HCT116 (cell line): Measurements from ENCODE around the gene CHRNE. TPM values are rescaled to one million over a fixed set of nuclear protein-coding genes. Genes with fewer than 3 reads are reported as not detected.

Source experiments
- ATAC-seq: fragments of 200-7000 bp; cut with Tn5 transposase; 2 replicates; pipeline ENCODE4 v1.9.1; 2020; ENCODE audit warnings: mild to moderate bottlenecking, moderate library complexity
- BruUV-seq: library from RNA; stranded (reverse); fragments of 400-500 nt; replicated peaks from 2 replicates; lab custom pipeline; 2021; lab: Mats Ljungman, UMichigan
- CTCF ChIA-PET: fragments of 300-600 bp; sonication (Branson Sonifier 250); formaldehyde crosslinking; loops from one replicate; lab custom pipeline; 2021; ENCODE audit warnings: antibody characterized with exemption; lab: Charles Lee
- POLR2A ChIA-PET: fragments of 300-600, 350-600 bp; sonication (Branson Sonifier 250); formaldehyde crosslinking; loops from one replicate; lab custom pipeline; 2021; ENCODE audit warnings: antibody characterized with exemption; lab: Charles Lee
- RAD21 ChIA-PET, 2 experiments: fragments of 300-600 bp; sonication (Branson Sonifier 250); formaldehyde crosslinking; loops; one replicate each; lab custom pipeline; 2023; ENCODE audit warnings: low total read pairs in 2 of 2; ENCODE audit not compliant: uncharacterized antibody in 2 of 2, unreplicated experiment in 2 of 2, low non-redundant PET in 1 of 2; lab: Charles Lee
- DNase-seq: peaks from one replicate; pipeline ENCODE4 v3.0.0-alpha.2; 2010; ENCODE audit warnings: low read depth, low spot score
- H2AFZ ChIP-seq: fragments of 200-600 bp; shearing (Covaris generic), sonication (generic); 2 replicates; pipeline ENCODE4 v1.6.1; 2017; ENCODE audit warnings: low read depth, mixed run types, mixed read lengths, antibody characterized with exemption, low read length; ENCODE audit not compliant: poor library complexity, severe bottlenecking
- H3K27ac ChIP-seq: 2 replicates; pipeline ENCODE4 v1.5.1; 2012; ENCODE audit warnings: low read depth, low read length
- H3K27me3 ChIP-seq: fragments of 200-600 bp; sonication (generic); 2 replicates; pipeline ENCODE4 v1.6.1; 2016; ENCODE audit warnings: mixed run types, low read length, mixed read lengths; ENCODE audit not compliant: insufficient read depth
- H3K36me3 ChIP-seq, 2 experiments: fragments of 200-500 bp in 1 of 2; fragments of 200-600 bp in 1 of 2; sonication (Bioruptor generic) in 1 of 2; sonication (generic) in 1 of 2; 2 replicates each; pipeline versions ENCODE4 v1.5.1 to v1.6.1; 2014 to 2016; ENCODE audit warnings: low read length in 2 of 2, inconsistent platforms in 1 of 2, mixed read lengths in 1 of 2, mixed run types in 1 of 2; ENCODE audit not compliant: insufficient read depth in 2 of 2, control insufficient read depth in 1 of 2
- H3K4me1 ChIP-seq, 2 experiments: fragments of 200-600 bp in 1 of 2; sonication (generic) in 1 of 2; 2 replicates each; pipeline versions ENCODE4 v1.5.1 to v1.6.1; 2012 to 2017; ENCODE audit warnings: low read length in 2 of 2, inconsistent platforms in 1 of 2, mild to moderate bottlenecking in 1 of 2, mixed read lengths in 1 of 2, mixed run types in 1 of 2, moderate library complexity in 1 of 2; ENCODE audit not compliant: insufficient read depth in 2 of 2, control insufficient read depth in 1 of 2
- H3K4me2 ChIP-seq: fragments of 200-600 bp; sonication (generic); 2 replicates; pipeline ENCODE4 v1.6.1; 2017; ENCODE audit warnings: mixed run types, low read length, mixed read lengths
- H3K4me3 ChIP-seq, 2 experiments: fragments of 200-600 bp in 1 of 2; sonication (generic) in 1 of 2; replicated peaks in 1 of 2; 2 replicates each; pipeline ENCODE4 v1.5.1; 2011 to 2016; ENCODE audit warnings: low read length in 2 of 2, control low read depth in 1 of 2, low read depth in 1 of 2, mild to moderate bottlenecking in 1 of 2, mixed read lengths in 1 of 2, mixed run types in 1 of 2
- H3K79me2 ChIP-seq: fragments of 200-600 bp; sonication (generic); 2 replicates; pipeline ENCODE4 v1.6.1; 2017; ENCODE audit warnings: mild to moderate bottlenecking, mixed run types, low read length, moderate library complexity, mixed read lengths; ENCODE audit not compliant: insufficient read depth
- H3K9ac ChIP-seq: fragments of 200-600 bp; sonication (generic); 2 replicates; pipeline ENCODE4 v1.6.1; 2016; ENCODE audit warnings: low read length, mixed read lengths
- H3K9me2 ChIP-seq: fragments of 200-600 bp; sonication (generic), shearing (Covaris generic); 2 replicates; pipeline ENCODE4 v1.6.1; 2017; ENCODE audit warnings: mixed run types, mild to moderate bottlenecking, moderate library complexity; ENCODE audit not compliant: insufficient read depth
- H3K9me3 ChIP-seq, 2 experiments: fragments of 200-500 bp in 1 of 2; fragments of 200-600 bp in 1 of 2; sonication (Bioruptor generic) in 1 of 2; sonication (generic) in 1 of 2; 2 replicates each; pipeline ENCODE4 v1.6.1; 2014 to 2017; ENCODE audit warnings: low read length in 2 of 2, mixed read lengths in 2 of 2, inconsistent platforms in 1 of 2, low read depth in 1 of 2, mild to moderate bottlenecking in 1 of 2, mixed run types in 1 of 2, moderate library complexity in 1 of 2; ENCODE audit not compliant: control insufficient read depth in 1 of 2, insufficient read depth in 1 of 2
- H4K20me1 ChIP-seq: fragments of 200-600 bp; sonication (generic), shearing (Covaris generic); 2 replicates; pipeline ENCODE4 v1.6.1; 2017; ENCODE audit warnings: mixed run types, mild to moderate bottlenecking, moderate library complexity; ENCODE audit not compliant: insufficient read depth
- CBX3 ChIP-seq: IDR thresholded peaks from 2 replicates; pipeline ENCODE4 v1.6.1; 2012; ENCODE audit warnings: low read depth
- EGR1 ChIP-seq: IDR thresholded peaks from 2 replicates; pipeline ENCODE4 v1.6.1; 2012; ENCODE audit warnings: low read depth
- ELF1 ChIP-seq: IDR thresholded peaks from 2 replicates; pipeline ENCODE4 v1.6.1; 2012; ENCODE audit warnings: low read depth, borderline replicate concordance
- EZH2 ChIP-seq: fragments of 200-600 bp; sonication (generic); IDR thresholded peaks from 2 replicates; pipeline ENCODE4 v1.6.1; 2017; ENCODE audit warnings: antibody characterized with exemption, mixed run types
- EZH2phosphoT487 ChIP-seq: fragments of 200-600 bp; IDR thresholded peaks from 2 replicates; pipeline ENCODE4 v1.6.1; 2018; ENCODE audit warnings: antibody characterized with exemption, borderline replicate concordance
- JUND ChIP-seq: IDR thresholded peaks from 2 replicates; pipeline ENCODE4 v1.6.1; 2012
- RAD21 ChIP-seq: IDR thresholded peaks from 2 replicates; pipeline ENCODE4 v1.6.1; 2012; ENCODE audit warnings: low read depth, mild to moderate bottlenecking
- SIN3A ChIP-seq: IDR thresholded peaks from 2 replicates; pipeline ENCODE4 v1.6.1; 2012; ENCODE audit warnings: low read depth
- SP1 ChIP-seq: IDR thresholded peaks from 2 replicates; pipeline ENCODE4 v1.6.1; 2012; ENCODE audit warnings: low read depth
- SRF ChIP-seq: IDR thresholded peaks from 2 replicates; pipeline ENCODE4 v1.6.1; 2012; ENCODE audit warnings: low read depth
- TCF7L2 ChIP-seq: IDR thresholded peaks from 2 replicates; pipeline ENCODE4 v1.7.0; 2011; ENCODE audit warnings: borderline replicate concordance, inconsistent platforms; ENCODE audit not compliant: insufficient read depth, insufficient read length; ENCODE audit errors: extremely low read depth
- ZBTB33 ChIP-seq: IDR thresholded peaks from 2 replicates; pipeline ENCODE4 v1.6.1; 2011; ENCODE audit warnings: mild to moderate bottlenecking, low read length, moderate library complexity; ENCODE audit not compliant: insufficient replicate concordance; ENCODE audit errors: extremely low read depth
- ZFX ChIP-seq: fragments of 450-650 bp; IDR thresholded peaks from 2 replicates; pipeline ENCODE4 v1.6.1; 2017
- ZNF274 ChIP-seq: fragments of 200-500 bp; sonication (Bioruptor generic); IDR thresholded peaks from 2 replicates; pipeline ENCODE4 v1.6.1; 2014; ENCODE audit warnings: mild to moderate bottlenecking, low read depth, low read length, inconsistent platforms
- intact Hi-C: fragments of 100-400 bp; cut with micrococcal nuclease; formaldehyde crosslinking; loops from 2 replicates; pipeline ENCODE4 v1.10.0; 2022
- total RNA-seq: library from RNA; stranded (reverse); gene quantifications from one replicate; pipeline ENCODE4 v1.2.1, GENCODE V29; 2021; ENCODE audit not compliant: unreplicated experiment
- TF ChIP-seq, protein P1 (sequence below): IDR thresholded peaks from 2 replicates; pipeline ENCODE4 v1.6.1; 2012
- TF ChIP-seq, protein P2 (sequence below), 3 experiments: fragments of 200-600 bp in 1 of 3; sonication (generic) in 1 of 3; IDR thresholded peaks in 2 of 3; conservative IDR thresholded peaks in 1 of 3; 2 replicates each; pipeline ENCODE4 v1.5.1; 2012 to 2017; ENCODE audit warnings: low read depth in 2 of 3, low read length in 2 of 3, antibody characterized with exemption in 1 of 3, borderline replicate concordance in 1 of 3, control low read depth in 1 of 3, mild to moderate bottlenecking in 1 of 3, mixed read lengths in 1 of 3, mixed run types in 1 of 3, moderate library complexity in 1 of 3; ENCODE audit not compliant: insufficient read depth in 1 of 3
- TF ChIP-seq, protein P3 (sequence below): IDR thresholded peaks from 2 replicates; pipeline ENCODE4 v1.6.1; 2012; ENCODE audit warnings: low read depth

CHRNE gene
- total RNA-seq, 1 experiment from 2014 or later: 0.30 TPM

DNA sequence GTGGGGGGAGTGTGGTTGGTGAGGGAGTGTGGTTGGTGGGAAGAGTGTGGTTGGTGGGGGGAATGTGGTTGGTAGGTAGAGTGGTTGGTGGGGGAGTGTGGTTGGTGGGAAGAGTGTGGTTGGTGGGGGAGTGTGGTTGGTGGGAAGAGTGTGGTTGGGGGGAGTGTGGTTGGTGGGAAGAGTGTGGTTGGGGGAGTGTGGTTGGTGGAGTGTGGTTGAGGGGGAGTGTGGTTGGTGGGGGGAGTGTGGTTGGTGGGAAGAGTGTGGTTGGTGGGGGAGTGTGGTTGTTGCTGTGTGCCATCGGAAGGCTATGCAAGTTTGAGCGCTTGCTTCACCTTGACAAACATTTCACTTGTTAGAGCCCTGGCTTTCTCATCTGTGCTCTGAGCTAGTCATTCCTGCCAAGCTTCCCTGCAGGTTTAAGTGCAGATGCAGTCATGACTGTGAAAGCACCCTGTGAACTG lies 49.7 kb downstream of the CHRNE start:
- TF ChIP-seq TCF7L2: no peak
- TF ChIP-seq, protein P1, sequence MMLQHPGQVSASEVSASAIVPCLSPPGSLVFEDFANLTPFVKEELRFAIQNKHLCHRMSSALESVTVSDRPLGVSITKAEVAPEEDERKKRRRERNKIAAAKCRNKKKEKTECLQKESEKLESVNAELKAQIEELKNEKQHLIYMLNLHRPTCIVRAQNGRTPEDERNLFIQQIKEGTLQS: no peak
- TF ChIP-seq EZH2: no peak
- no peak for TF ChIP-seq RAD21
- no peak for TF ChIP-seq EZH2phosphoT487
- TF ChIP-seq ELF1: no peak
- no peak for TF ChIP-seq ZBTB33
- TF ChIP-seq EGR1: no peak
- TF ChIP-seq SIN3A: no peak
- no peak for TF ChIP-seq SP1
- TF ChIP-seq ZNF274: no peak
- TF ChIP-seq, protein P2, sequence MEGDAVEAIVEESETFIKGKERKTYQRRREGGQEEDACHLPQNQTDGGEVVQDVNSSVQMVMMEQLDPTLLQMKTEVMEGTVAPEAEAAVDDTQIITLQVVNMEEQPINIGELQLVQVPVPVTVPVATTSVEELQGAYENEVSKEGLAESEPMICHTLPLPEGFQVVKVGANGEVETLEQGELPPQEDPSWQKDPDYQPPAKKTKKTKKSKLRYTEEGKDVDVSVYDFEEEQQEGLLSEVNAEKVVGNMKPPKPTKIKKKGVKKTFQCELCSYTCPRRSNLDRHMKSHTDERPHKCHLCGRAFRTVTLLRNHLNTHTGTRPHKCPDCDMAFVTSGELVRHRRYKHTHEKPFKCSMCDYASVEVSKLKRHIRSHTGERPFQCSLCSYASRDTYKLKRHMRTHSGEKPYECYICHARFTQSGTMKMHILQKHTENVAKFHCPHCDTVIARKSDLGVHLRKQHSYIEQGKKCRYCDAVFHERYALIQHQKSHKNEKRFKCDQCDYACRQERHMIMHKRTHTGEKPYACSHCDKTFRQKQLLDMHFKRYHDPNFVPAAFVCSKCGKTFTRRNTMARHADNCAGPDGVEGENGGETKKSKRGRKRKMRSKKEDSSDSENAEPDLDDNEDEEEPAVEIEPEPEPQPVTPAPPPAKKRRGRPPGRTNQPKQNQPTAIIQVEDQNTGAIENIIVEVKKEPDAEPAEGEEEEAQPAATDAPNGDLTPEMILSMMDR (IDR thresholded peaks at IDR 0.05 in 2 of 3, conservative IDR thresholded peaks at IDR 0.05 in 1 of 3; ENCODE audit: borderline replicate concordance in 1 of 3, insufficient read depth in 1 of 3, low read depth in 2 of 3, low read length in 2 of 3): no peak
- no peak for TF ChIP-seq CBX3
- no peak for TF ChIP-seq ZFX
- TF ChIP-seq, protein P3, sequence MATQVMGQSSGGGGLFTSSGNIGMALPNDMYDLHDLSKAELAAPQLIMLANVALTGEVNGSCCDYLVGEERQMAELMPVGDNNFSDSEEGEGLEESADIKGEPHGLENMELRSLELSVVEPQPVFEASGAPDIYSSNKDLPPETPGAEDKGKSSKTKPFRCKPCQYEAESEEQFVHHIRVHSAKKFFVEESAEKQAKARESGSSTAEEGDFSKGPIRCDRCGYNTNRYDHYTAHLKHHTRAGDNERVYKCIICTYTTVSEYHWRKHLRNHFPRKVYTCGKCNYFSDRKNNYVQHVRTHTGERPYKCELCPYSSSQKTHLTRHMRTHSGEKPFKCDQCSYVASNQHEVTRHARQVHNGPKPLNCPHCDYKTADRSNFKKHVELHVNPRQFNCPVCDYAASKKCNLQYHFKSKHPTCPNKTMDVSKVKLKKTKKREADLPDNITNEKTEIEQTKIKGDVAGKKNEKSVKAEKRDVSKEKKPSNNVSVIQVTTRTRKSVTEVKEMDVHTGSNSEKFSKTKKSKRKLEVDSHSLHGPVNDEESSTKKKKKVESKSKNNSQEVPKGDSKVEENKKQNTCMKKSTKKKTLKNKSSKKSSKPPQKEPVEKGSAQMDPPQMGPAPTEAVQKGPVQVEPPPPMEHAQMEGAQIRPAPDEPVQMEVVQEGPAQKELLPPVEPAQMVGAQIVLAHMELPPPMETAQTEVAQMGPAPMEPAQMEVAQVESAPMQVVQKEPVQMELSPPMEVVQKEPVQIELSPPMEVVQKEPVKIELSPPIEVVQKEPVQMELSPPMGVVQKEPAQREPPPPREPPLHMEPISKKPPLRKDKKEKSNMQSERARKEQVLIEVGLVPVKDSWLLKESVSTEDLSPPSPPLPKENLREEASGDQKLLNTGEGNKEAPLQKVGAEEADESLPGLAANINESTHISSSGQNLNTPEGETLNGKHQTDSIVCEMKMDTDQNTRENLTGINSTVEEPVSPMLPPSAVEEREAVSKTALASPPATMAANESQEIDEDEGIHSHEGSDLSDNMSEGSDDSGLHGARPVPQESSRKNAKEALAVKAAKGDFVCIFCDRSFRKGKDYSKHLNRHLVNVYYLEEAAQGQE: no peak
- TF ChIP-seq JUND: no peak
- no peak for TF ChIP-seq SRF
- peaks cover 75% of the 10 kb centered on the region for H3K79me2 ChIP-seq
- no peaks in the 10 kb centered on the region for H3K36me3 ChIP-seq
- RAD21 ChIA-PET: no interaction called here
- H3K9me2 ChIP-seq: no peaks in the 10 kb centered on the region
- no peak overlapping the region for H3K27ac ChIP-seq
- ATAC-seq (no peak), DNase-seq (no peak)
- intact Hi-C loops: no loop called here
- H3K4me1 ChIP-seq: peaks cover 27 to 69% of the 10 kb centered on the region in 2 experiments
- H3K9me3 ChIP-seq: no peaks in the 10 kb centered on the region
- no peaks in the 10 kb centered on the region for H4K20me1 ChIP-seq
- no peak overlapping the region for H3K9ac ChIP-seq
- POLR2A ChIA-PET: interaction anchor here (0.6 kb wide), 1 partner anchor 17 kb away, joined by 5 read pairs; no protein-coding TSS in a partner anchor
- no peak overlapping the region for H3K4me3 ChIP-seq
- CTCF ChIA-PET: no interaction called here
- no peaks in the 10 kb centered on the region for H3K27me3 ChIP-seq
- BruUV-seq: no TSS peak
- no peak overlapping the region for H3K4me2 ChIP-seq
- H2AFZ ChIP-seq: no peak overlapping the region
